HG02610 (cell line): ENCODE results near the gene S100A6.

ENCODE experiments used
- ATAC-seq: cut with Tn5 transposase; IDR thresholded peaks from one replicate; pipeline ENCODE4 v1.9.1; 2021; ENCODE audit warnings: mild to moderate bottlenecking, moderate library complexity; ENCODE audit not compliant: unreplicated experiment

Gene S100A6

GRCh38 chr1:153507926-153508583 lies 27.7 kb downstream of the S100A6 start:
- no peak for ATAC-seq

- no peak for ATAC-seq
Observed at GRCh38 chr1:153506831-153507413, 28.9 kb downstream of the S100A6 start.

- ATAC-seq, result no peak
Observed at GRCh38 chr1:153506386-153506785, 29.4 kb downstream of the S100A6 start.

- no peak for ATAC-seq
Observed at GRCh38 chr1:153505576-153505975, 30.2 kb downstream of the S100A6 start.

GRCh38 chr1:153503766-153504165 lies 32.0 kb downstream of the S100A6 start:
- no peak for ATAC-seq

- no peak for ATAC-seq
Observed at GRCh38 chr1:153498746-153499145, 37.0 kb downstream of the S100A6 start.

GRCh38 chr1:153495536-153495935 lies 40.3 kb downstream of the S100A6 start:
- no peak for ATAC-seq

GRCh38 chr1:153494976-153495535 lies 40.7 kb downstream of the S100A6 start:
- no peak for ATAC-seq

GRCh38 chr1:153493343-153493960 lies 42.3 kb downstream of the S100A6 start:
- ATAC-seq, result no peak

GRCh38 chr1:153490272-153491051 lies 45.3 kb downstream of the S100A6 start:
- no peak for ATAC-seq

GRCh38 chr1:153488731-153489130 lies 47.1 kb downstream of the S100A6 start:
- ATAC-seq, result no peak

- ATAC-seq, result no peak
Observed at GRCh38 chr1:153487707-153488106, 48.1 kb downstream of the S100A6 start.

GRCh38 chr1:153485863-153486262 lies 49.9 kb downstream of the S100A6 start:
- ATAC-seq, result no peak
